Fibroblast of villous mesenchyme (primary cell): ENCODE results near the gene AKAP8. TPM values are rescaled to one million over a fixed set of nuclear protein-coding genes. Genes with fewer than 3 reads are reported as not detected.

Source experiments
- DNase-seq: peaks from one replicate; pipeline ENCODE4 v3.0.0-alpha.2; 2010; ENCODE audit warnings: low read depth
- H3K4me3 ChIP-seq: 2 replicates; pipeline ENCODE4 v1.5.1; 2011; ENCODE audit warnings: low read depth, mild to moderate bottlenecking, low read length
- CTCF ChIP-seq: IDR thresholded peaks from 2 replicates; pipeline ENCODE4 v1.5.1; 2012; ENCODE audit warnings: low read depth, mild to moderate bottlenecking, low read length; ENCODE audit not compliant: insufficient read depth
- small RNA-seq: library from RNA; depleted of rRNA; stranded (forward); fragments of <200 nt; gene quantifications from one replicate; pipeline ENCODE3, GENCODE V24; 2012
- total RNA-seq: library from RNA; depleted of rRNA; stranded (reverse); fragments of >200 nt; gene quantifications from 2 replicates; pipeline ENCODE4 v1.2.3, GENCODE V29; 2012

Gene AKAP8
- total RNA-seq, 1 donor = 16.0 TPM

- H3K4me3 ChIP-seq = no peak overlapping the region
- no peak for TF ChIP-seq CTCF
- DNase-seq = no peak
Measured at GRCh38 chr19:15313649-15314279, 65.8 kb downstream of the AKAP8 start.

DNA sequence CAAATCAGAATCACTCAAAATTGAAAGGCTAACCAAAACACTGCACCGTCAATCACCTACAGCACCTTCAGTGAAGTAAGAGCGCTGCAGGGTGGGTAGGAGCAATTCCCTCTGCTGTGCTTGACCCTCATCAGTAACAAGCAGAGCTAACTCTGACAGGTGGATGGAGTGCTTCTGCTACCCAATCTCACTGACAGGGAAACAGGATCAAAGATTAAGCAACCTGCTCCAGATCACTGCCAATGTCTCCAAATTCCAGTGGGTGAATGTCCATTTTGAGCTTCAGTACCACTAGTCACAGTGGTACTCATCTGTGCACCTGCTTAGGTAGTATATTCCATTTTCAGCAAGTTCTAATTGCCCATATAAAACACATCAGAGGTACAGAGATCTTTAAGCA, 72.4 kb downstream of the AKAP8 start:
- no peak overlapping the region for H3K4me3 ChIP-seq
- no peak for DNase-seq
- no peak for TF ChIP-seq CTCF

GRCh38 chr19:15305582-15306334, 73.8 kb downstream of the AKAP8 start:
- no peak for DNase-seq
- H3K4me3 ChIP-seq = no peak overlapping the region
- no peak for TF ChIP-seq CTCF

GRCh38 chr19:15304140-15304705, 75.4 kb downstream of the AKAP8 start:
- TF ChIP-seq CTCF = no peak
- no peak overlapping the region for H3K4me3 ChIP-seq
- peak; percentile 45 for DNase-seq

Small RNAs within 50 kb of the gene (small RNA-seq; reads per million reads assigned to genes)
- not detected for gene AC005776.1

Other genes with a start within 250 kb of the AKAP8 start
- gene NOTCH3, start 178.8 kb downstream of the AKAP8 start, total RNA-seq = 27.6 and 39.3 TPM in 2 replicates
- gene EPHX3, start 147.3 kb downstream of the AKAP8 start, total RNA-seq = under 0.01 TPM in 2 replicates
- gene BRD4, start 47.2 kb downstream of the AKAP8 start, total RNA-seq = 25.8 and 26.3 TPM in 2 replicates
- gene AKAP8L, start 39.2 kb upstream of the AKAP8 start, total RNA-seq = 59.6 and 61.3 TPM in 2 replicates
- gene WIZ, start 70.2 kb upstream of the AKAP8 start, total RNA-seq = 7.3 and 7.4 TPM in 2 replicates
- not detected in 2 replicates for gene RASAL3, start 84.8 kb upstream of the AKAP8 start, total RNA-seq
- gene PGLYRP2, start 99.7 kb upstream of the AKAP8 start, total RNA-seq = not detected in 2 replicates
- not detected in 2 replicates for gene CYP4F22, start 128.7 kb upstream of the AKAP8 start, total RNA-seq
- gene CYP4F8, start 235.4 kb upstream of the AKAP8 start, total RNA-seq = under 0.01 TPM in 1 of 2 replicates, not detected in the other